ENCODE results near the gene ADCK2.

DNA sequence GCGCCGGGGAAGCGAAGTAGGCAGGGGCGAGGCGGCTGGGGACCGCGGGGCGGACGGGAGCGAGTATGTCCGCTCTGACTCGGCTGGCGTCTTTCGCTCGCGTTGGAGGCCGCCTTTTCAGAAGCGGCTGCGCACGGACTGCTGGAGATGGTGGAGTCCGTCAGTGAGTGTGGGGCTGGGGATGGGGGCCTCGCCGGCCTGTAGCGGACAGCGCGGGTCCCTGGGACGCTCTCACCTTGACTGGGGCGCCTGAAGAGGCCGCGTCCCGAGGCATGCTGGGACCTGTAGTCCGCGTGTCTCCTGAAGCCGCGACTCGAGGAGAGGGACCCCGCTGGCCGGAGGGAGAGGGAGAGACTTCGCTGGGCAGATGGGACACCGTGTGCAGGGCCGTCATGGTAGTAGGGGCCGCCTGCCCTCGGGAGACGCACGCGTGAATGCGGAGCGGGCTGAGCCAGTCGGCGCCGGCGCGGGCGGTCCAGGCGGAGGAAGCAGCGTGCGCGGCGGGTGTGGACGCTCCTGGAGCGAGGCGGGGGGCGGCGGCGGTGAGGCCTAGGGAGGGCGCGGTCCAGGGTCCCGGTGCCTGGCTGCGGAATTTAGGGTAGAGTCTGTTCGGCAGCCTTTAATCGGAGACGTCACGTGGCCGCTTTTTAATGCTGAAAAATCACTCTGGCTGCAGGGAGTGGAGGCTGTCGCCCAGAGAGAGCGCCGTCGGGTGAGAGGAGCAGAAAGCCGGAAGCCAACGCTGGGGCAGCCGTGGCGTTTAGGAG lies 24.1 kb downstream of the ADCK2 start, which contains the start of gene NDUFB2:
- no peak for TF ChIP-seq CTCF (IDR thresholded peaks at IDR 0.05 in 4 of 5, conservative IDR thresholded peaks at IDR 0.05 in 1 of 5)
- peak; percentile 92 to 94 for TF ChIP-seq POLR2A (IDR thresholded peaks at IDR 0.05)
